Measurements from ENCODE around the gene APOL3.
"Not testable (repeated sequence)": the region's sequence is repeated elsewhere in the genome, so short reads cannot be mapped to it uniquely, and the experiment has no call there.

The APOL3 gene

DNA sequence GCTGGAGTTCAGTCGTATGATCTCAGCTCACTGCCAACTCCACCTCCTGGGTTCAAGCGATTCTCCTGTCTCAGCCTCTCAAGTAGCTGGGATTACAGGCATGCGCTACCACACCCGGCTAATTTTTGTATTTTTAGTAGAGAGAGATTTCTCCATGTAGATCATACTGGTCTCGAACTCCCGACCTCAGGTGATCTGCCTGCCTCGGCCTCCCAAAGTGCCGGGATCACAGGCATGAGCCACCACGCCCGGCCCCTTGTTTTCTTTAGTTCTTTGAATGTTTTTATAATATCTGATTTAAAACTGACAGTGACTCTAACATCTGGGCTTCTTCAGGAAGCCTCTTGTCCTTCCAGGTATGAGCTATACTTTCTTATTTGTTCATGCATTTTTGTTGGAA, 61.0 kb downstream of the APOL3 start:
- DNase-seq = not testable (repeated sequence)

GRCh38 chr22:36097880-36098279, 62.7 kb downstream of the APOL3 start:
- DNase-seq = no peak

DNA sequence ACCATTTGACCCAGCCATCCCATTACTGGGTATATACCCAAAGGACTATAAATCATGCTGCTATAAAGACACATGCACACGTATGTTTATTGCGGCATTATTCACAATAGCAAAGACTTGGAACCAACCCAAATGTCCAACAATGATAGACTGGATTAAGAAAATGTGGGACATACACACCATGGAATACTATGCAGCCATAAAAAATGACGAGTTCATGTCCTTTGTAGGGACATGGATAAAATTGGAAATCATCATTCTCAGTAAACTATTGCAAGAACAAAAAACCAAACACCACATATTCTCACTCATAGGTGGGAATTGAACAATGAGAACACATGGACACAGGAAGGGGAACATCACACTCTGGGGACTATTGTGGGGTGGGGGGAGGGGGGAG, 69.8 kb downstream of the APOL3 start:
- not testable (repeated sequence) for DNase-seq
